Stimulated activated CD4-positive, alpha-beta T cell treated with anti-CD3 and anti-CD28 coated beads, Interleukin-15, amount 100 ng/mL, for 1 hour (primary cell): ENCODE measurements around the gene EPOP.
"Not testable (repeated sequence)": the region's sequence is repeated elsewhere in the genome, so short reads cannot be mapped to it uniquely, and the experiment has no call there.

Experiments used
- DNase-seq, 2 donors: peaks; one replicate each; pipeline ENCODE4 v3.0.0-alpha.2; 2020; ENCODE audit warnings: low read depth in 1 of 2, low spot score in 1 of 2

The EPOP gene

DNA sequence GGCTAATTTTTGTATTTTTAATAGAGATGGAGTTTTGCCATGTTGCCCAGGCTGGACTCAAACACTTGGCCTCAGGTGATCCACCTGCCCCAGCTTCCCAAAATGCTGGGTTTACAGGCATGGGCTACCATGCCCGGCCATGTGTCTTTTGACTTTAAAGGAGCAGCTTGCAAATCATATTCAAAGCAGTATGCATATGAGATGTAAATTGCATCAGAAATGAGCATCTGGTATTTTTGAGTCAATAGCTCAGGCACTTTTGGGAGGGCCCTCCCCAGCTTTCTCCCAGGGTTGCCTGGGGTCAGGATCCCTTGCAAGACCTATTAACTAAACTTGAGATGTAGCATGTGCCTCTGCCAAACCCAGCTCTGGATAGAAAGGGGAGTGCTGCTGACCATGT is 21.5 kb downstream of the EPOP start:
- DNase-seq, result no peak

DNA sequence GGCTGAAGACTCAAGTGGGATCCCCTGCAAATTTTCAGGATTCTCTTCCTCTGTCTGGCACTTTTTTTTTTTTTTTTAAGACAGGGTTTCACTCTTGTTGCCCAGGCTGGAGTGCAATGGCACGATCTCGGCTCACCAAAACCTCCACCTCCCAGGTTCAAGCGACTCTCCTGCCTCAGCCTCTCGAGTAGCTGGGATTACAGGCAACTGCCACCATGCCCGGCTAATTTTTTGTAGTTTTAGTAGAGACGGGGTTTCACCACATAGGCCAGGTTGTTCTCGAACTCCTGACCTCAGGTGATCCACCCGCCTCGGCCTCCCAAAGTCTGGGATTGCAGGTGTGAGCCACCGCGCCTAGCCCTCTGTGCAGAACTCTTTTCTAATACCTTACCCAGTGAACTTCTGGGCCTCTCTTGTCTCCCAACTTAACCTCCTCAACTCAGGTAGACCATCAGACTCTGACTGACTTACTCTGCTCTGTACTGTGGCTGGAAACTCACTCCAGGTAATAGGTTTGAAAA is 24.0 kb downstream of the EPOP start:
- DNase-seq, result not testable (repeated sequence)

DNA sequence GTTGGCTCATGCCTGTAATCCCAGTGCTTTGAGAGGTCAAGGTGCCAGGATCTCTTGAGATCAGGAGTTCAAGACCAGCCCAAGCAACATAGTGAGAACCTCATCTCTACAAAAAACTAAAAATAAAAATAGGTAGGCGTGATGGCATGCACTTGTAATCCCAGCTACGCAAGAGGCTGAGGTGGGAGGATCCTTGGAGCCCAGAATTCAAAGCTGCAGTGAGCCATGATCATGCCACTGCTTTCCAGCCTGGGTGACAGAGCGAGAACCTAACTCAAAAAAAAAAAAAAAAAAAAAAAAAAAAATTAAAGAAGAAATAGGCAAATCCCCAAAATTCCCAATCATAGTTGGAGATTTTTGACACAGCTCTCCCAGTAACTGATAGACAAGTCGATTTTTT is 36.8 kb downstream of the EPOP start:
- no peak for DNase-seq

DNA sequence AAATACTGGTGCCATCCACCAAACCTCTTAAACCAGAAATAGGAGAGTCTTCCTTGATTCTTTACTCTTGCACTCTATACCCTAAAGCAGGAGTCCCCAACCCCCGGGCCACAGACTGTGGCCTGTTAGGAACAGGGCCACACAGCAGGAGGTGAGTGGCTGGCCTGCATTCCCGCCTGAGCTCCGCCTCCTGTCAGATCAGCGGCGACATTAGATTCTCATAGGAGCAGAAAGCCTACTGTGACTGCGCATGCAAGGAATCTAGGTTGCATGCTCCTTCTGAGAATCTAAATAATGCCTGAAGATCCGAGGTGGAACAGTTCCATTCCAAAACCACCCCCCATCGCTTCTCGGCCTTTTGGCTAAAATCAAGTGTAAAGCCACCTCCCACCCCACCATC is 38.7 kb downstream of the EPOP start:
- no peak for DNase-seq

DNA sequence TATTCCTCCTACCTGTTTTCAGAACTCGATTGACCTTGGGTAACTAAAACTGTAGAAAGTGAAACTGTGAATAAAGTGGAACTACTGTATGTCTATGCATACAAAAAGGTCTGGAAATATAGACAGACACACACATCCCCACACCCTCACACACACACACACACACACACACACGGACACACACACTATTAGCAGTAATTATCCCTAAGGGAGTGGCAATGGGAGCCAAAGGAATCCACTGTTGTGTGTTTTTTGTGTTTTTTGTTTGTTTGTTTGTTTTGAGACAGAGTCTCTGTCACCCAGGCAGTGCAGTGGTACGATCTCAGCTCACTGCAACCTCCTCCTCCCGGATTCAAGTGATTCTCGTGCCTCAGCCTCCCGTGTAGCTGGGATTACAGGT is 42.4 kb downstream of the EPOP start:
- DNase-seq, result no peak

DNA sequence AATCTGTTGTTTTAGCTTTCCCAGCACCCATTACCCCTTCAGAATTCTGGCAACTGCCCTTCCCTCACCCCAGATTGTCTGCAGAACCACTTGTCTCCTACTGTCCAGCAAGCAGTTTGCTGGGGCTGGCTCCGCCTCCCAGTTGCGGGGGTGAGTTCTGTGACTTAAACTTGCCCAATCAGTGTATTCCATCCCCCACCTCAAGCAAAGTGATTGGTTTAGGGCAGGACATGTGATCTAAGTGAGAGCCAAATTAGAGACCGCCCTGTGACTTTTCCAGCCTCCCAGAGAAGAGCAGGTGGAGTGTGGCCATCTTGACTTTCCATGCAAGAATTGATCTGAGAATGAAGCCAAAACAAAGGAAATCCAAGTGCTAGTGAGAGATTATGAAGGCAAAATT is 46.3 kb downstream of the EPOP start:
- no peak for DNase-seq

DNA sequence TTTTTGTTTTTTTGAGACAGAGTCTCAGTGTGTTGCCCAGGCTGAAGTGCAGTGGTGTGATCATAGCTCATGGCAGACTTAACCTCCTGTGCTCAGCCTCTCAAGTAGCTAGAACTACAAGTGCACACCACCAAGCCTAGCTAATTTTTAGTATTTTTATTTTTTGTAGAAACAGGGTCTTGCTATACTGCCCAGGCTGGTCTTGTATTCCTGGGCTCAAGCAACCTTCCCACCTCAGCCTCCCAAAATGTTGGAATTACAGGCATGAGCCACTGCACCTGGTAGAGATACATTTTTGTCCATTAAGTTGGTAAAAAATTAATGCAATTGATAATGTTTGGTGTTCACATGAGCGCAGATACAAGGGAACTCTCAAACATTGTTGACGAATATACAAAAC is 46.8 kb downstream of the EPOP start:
- DNase-seq, result no peak

DNA sequence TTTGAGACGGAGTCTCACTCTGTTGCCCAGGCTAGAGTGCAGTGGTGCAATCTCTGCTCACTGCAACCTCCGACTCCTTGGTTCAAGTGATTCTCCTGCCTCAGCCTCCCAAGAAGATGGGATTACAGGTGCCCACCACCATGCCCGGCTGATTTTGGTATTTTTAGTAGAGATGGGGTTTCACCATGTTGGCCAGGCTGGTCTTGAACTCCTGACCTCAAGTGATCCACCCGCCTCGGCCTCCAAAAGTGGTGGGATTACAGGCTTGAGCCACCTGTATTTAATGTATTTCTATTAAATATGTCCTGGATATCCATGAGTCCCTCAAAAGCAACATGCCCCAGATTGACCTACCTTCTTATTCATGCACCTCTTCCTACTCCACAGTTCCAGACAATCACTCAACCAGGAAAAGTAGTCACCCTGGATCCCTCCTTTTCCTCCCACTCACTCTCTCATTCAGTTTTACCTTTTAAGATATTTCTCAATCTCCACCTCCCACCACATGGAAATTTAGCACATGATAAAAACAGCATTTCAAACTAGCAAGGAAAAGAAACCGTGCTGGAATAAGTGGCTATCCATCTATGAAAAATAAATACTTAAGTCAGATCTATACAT is 48.0 kb downstream of the EPOP start:
- DNase-seq, result not testable (repeated sequence)

DNA sequence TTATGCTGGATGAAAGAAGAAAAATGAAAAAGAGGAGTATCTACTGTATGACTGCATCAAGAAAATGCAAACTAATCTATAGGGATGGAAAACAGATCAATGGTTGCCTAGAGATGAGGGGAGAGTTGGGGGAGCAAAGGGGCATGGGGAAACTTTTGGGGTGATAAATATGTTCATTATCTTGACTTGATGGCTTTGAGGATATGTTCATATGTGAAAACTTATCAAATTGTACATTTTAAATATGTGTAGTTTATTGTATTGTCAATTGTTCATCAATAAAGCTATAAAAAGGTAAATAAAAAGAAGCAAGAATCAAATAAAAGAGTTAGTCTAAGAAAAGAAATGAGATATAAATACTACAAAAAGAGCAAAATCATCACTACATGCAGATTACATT is 49.3 kb downstream of the EPOP start:
- no peak for DNase-seq

DNA sequence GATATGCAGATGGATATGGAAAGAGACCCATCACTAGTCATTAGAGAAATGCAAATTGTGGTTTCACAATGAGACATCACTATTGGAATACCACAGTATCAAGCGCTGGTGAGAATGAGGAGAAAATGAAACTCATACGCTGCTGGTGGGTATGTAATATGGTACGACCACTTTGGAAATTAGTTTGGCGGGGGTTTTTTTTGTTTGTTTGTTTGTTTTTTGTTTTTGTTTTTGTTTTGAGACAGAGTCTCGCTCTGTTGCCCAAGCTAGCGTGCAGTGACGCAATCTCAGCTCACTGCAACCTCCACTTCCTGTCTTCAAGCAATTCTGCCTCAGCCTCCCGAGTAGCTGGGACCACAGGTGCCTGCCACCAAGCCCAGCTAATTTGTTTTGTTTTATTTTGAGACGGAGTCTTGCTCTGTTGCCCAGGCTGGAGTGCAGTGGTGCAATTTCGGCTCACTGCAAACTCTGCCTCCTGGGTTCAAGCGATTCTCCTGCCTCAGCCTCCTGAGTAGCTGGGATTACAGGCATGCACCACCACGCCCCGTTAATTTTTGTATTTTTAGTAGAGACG is 49.9 kb downstream of the EPOP start:
- not testable (repeated sequence) for DNase-seq
